Breast epithelium (tissue), 4 donors: Measurements from ENCODE around the gene LRRC45. TPM values are rescaled to one million over a fixed set of nuclear protein-coding genes. Genes with fewer than 3 reads are reported as not detected.

Experiments
- DNase-seq, 2 donors: peaks; one replicate each; pipeline ENCODE4 v3.0.0-alpha.2; 2019; ENCODE audit warnings: low spot score in 2 of 2
- H3K27ac ChIP-seq, 2 donors: fragments of 200-600 bp; sonication (generic) in 1 of 2; one replicate each; pipeline ENCODE4 v1.5.1; 2016 to 2019; ENCODE audit warnings: mild to moderate bottlenecking in 1 of 2
- H3K27me3 ChIP-seq, 2 donors: fragments of 200-600 bp; sonication (generic) in 1 of 2; one replicate each; pipeline versions ENCODE4 v1.5.1 to v1.6.0; 2017 to 2019; ENCODE audit warnings: control low read depth in 1 of 2, mild to moderate bottlenecking in 1 of 2
- H3K36me3 ChIP-seq: fragments of 200-600 bp; one replicate; pipeline ENCODE4 v1.5.1; 2019
- H3K4me1 ChIP-seq, 2 donors: fragments of 200-600 bp; sonication (generic); one replicate each; pipeline ENCODE4 v1.5.1; 2016 to 2019; ENCODE audit warnings: control low read depth in 1 of 2
- H3K4me3 ChIP-seq, 3 donors: fragments of 200-600 bp; sonication (generic); 1 replicate in 2 of 3; 2 replicates in 1 of 3; pipeline ENCODE4 v1.5.1; 2016 to 2019; ENCODE audit warnings: mild to moderate bottlenecking in 3 of 3, moderate library complexity in 2 of 3
- H3K9me3 ChIP-seq, 2 donors: fragments of 200-600 bp; sonication (generic) in 1 of 2; one replicate each; pipeline ENCODE4 v1.5.1; 2016 to 2019; ENCODE audit warnings: control low read depth in 1 of 2
- POLR2A ChIP-seq: fragments of 450-650 bp; IDR thresholded peaks from one replicate; pipeline ENCODE4 v1.6.1; 2016; ENCODE audit warnings: antibody characterized with exemption, mild to moderate bottlenecking, moderate library complexity
- POLR2AphosphoS5 ChIP-seq, 3 donors: sonication (generic); formaldehyde crosslinking; IDR thresholded peaks; one replicate each; pipeline ENCODE4 v1.6.1; 2017; ENCODE audit warnings: antibody characterized with exemption in 3 of 3
- intact Hi-C: fragments of 100-400 bp; cut with DNase I; formaldehyde crosslinking; loops from one replicate; pipeline ENCODE4 v1.15.1; 2023; ENCODE audit warnings: low total_unique reads
- total RNA-seq, 3 donors: library from RNA; depleted of rRNA; stranded (reverse); fragments of >200 nt; gene quantifications; one replicate each; pipeline ENCODE4 v1.1.0, GENCODE V29; 2016
- TF ChIP-seq, protein P1 (sequence below), 3 donors: fragments of 450-650 bp; IDR thresholded peaks; one replicate each; pipeline ENCODE4 v1.5.1; 2016 to 2017; ENCODE audit warnings: antibody characterized with exemption in 3 of 3, mild to moderate bottlenecking in 3 of 3, moderate library complexity in 3 of 3

Gene LRRC45
- 10 to 100 TPM in 2 of 3 donors, 1 to 10 TPM in 1; 8.0 to 18.7 (median 14.7) TPM for total RNA-seq

- intact Hi-C loops, result loop anchor here (2.0 kb wide), 1 partner anchor 60 kb away; no protein-coding TSS in a partner anchor
- peaks cover 6 to 22% of the 10 kb centered on the region in 2 donors for H3K4me1 ChIP-seq
These were observed at the start of gene LRRC45 for GRCh38 chr17:82022981-82023446. TSS of gene LRRC45 (plus strand) at chr17:82023305. CDS start at chr17:82023644, 339 bp downstream.

DNA sequence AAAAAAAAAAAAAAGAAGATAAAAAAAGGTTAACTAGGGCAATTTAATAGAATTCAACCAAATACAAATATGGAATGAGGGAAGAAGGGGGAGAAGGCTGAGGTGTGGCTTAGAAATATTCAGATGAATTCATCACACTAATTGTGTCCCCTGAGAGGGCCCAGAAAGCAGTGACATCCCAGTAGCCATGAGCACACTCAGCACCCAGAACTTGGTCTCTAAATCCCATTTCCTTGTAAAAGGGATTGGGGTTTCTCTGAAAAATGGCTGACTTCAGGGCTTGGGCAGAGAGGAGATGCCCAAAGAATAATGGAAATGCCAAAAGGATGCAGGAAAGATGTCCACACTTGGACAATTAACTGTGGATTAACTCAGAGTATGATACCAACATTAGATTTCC, 49.7 kb upstream of the LRRC45 start:
- no peak for DNase-seq
- no peak overlapping the region for H3K4me3 ChIP-seq
- intact Hi-C loops, result no loop called here
- H3K4me1 ChIP-seq, result peaks cover 0 to 4% of the 10 kb centered on the region in 2 donors
- H3K27ac ChIP-seq, result no peak overlapping the region
- peaks cover 0 to 4% of the 10 kb centered on the region in 2 donors for H3K9me3 ChIP-seq
- TF ChIP-seq POLR2A (no peak), POLR2AphosphoS5 (IDR thresholded peaks at IDR 0.05) (no peak)
- TF ChIP-seq, protein P1, sequence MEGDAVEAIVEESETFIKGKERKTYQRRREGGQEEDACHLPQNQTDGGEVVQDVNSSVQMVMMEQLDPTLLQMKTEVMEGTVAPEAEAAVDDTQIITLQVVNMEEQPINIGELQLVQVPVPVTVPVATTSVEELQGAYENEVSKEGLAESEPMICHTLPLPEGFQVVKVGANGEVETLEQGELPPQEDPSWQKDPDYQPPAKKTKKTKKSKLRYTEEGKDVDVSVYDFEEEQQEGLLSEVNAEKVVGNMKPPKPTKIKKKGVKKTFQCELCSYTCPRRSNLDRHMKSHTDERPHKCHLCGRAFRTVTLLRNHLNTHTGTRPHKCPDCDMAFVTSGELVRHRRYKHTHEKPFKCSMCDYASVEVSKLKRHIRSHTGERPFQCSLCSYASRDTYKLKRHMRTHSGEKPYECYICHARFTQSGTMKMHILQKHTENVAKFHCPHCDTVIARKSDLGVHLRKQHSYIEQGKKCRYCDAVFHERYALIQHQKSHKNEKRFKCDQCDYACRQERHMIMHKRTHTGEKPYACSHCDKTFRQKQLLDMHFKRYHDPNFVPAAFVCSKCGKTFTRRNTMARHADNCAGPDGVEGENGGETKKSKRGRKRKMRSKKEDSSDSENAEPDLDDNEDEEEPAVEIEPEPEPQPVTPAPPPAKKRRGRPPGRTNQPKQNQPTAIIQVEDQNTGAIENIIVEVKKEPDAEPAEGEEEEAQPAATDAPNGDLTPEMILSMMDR (IDR thresholded peaks at IDR 0.05), result no peak
- H3K36me3 ChIP-seq, result no peaks in the 10 kb centered on the region
- no peaks in the 10 kb centered on the region for H3K27me3 ChIP-seq

More at GRCh38 chr17:82022981-82023446, at the start of gene LRRC45:
- DNase-seq, result peak; percentile 100
- TF ChIP-seq, protein P1 (IDR thresholded peaks at IDR 0.05), result no peak
- TF ChIP-seq POLR2AphosphoS5 (IDR thresholded peaks at IDR 0.05) (peak in 1 of 3 donors; percentile 55), POLR2A (no peak)
- H3K9me3 ChIP-seq, result no peaks in the 10 kb centered on the region
- H3K4me3 ChIP-seq, result peak within 1 kb of the TSS; percentile 85 to 90 (median 88)
- peak within 1 kb of the TSS; percentile 54 to 78 for H3K27ac ChIP-seq
- H3K36me3 ChIP-seq, result no peaks in the 10 kb centered on the region
- H3K27me3 ChIP-seq, result no peaks in the 10 kb centered on the region

DNA sequence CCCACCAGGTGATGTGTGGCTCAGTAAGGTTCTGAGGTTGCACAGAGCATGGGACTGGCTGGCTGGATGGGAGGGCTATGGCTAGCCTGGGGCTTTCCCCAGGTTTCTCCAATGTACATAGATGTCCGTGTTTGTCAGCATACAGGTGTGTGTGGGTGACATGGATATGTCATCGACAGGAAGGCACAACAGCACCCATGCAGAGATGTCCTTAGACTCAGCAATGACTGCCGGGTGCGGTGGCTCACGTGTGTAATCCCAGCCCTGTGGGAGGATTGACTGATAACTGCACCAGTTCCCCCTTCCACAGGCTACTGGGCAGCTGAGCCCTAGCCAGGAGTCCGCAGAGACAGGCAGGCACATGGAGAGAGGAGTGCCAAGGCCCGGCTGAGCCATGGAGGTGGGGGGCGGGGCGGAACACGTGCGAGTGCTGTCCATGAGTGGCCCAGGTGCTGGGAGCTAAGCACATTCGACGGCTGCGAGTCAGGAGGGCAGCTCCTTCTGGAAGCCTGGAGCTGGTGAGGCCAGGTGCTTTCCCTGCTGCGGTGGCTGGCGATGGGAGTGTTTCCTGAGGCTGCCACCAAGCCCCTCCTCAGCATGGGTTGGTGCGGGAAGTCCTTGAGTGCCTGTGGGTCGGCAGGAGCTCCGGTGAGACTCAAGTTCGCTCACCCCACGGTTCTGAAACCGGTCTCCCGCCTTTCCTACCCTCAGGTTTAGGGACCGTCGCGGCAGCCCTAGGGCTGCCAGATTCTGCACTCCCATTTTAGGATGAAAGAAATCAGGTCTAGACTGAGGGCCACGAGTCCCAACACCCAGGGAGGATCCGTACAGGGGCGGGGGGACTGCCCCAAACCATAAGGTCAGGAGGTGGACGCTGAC, 46.5 kb upstream of the LRRC45 start:
- Histone ChIP-seq H3K36me3 (no peaks in the 10 kb centered on the region), H3K27ac (peak overlapping the region; percentile 91), H3K4me3 (peak overlapping the region; percentile 78 to 93 (median 88)), H3K9me3 (peaks cover 0 to 4% of the 10 kb centered on the region in 2 donors), H3K4me1 (peaks cover 0 to 8% of the 10 kb centered on the region in 2 donors), H3K27me3 (no peaks in the 10 kb centered on the region)
- intact Hi-C loops, result no loop called here
- DNase-seq, result peak in 1 of 2 donors; percentile 39
- TF ChIP-seq POLR2AphosphoS5 (IDR thresholded peaks at IDR 0.05) (no peak), POLR2A (no peak)
- TF ChIP-seq, protein P1 (IDR thresholded peaks at IDR 0.05), result no peak

- Histone ChIP-seq H3K36me3 (no peaks in the 10 kb centered on the region), H3K4me1 (peaks cover 0 to 8% of the 10 kb centered on the region in 2 donors), H3K9me3 (peaks cover 0 to 4% of the 10 kb centered on the region in 2 donors), H3K27me3 (no peaks in the 10 kb centered on the region), H3K4me3 (peak within 1 kb of the TSS; percentile 78 to 93 (median 88)), H3K27ac (peak within 1 kb of the TSS; percentile 91)
- TF ChIP-seq POLR2A, result no peak
- peak; percentile 51 to 73 (median 61) for TF ChIP-seq POLR2AphosphoS5 (IDR thresholded peaks at IDR 0.05)
- DNase-seq, result peak; percentile 83 to 87
- intact Hi-C loops, result no loop called here
These were observed 45.8 kb upstream of the LRRC45 start, which contains the start of gene ASPSCR1 for GRCh38 chr17:81977211-81977808. TSS of gene ASPSCR1 (plus strand) at chr17:81977629. CDS start at chr17:81977647, 18 bp downstream.

DNA sequence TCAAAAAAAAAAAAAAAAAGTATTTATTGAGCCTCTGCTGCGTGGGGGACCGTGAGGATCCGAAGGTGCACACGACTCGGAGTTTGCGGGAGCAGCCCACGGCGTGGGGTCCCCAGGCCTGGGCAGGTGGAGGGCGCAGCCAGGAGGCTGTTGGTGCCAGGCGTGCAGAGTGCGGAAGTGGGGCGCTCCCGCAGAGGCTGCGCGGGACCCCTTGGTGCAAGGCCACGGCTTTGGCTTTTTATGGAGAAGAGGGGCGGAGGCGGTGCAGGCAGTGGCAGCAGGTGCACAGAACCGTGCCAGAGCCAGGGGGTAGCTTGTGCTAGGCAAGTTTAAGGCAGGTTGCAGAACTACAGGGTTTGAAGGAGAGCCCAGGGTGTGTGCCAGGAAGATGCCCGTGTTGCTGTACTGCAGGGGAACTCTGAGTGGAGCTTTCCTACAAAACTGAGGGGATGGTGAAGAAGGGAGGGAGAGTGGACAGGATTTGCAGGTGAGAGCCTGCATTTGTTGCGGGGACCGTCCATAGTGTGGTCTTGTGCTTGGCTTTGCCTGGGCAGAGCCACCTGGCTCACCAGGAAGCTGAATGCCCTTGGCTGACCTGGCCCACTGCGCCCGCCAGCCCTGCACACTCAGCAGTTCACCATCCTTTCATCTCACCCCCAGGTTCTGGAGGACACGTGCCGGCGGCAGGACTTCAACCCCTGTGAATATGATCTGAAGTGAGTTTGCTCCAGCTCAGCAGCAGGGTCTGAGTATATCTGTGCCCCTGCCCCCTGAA, 44.4 kb upstream of the LRRC45 start:
- no peaks in the 10 kb centered on the region for H3K27me3 ChIP-seq
- intact Hi-C loops, result no loop called here
- no peaks in the 10 kb centered on the region for H3K36me3 ChIP-seq
- no peak overlapping the region for H3K27ac ChIP-seq
- no peaks in the 10 kb centered on the region for H3K9me3 ChIP-seq
- peak overlapping the region; percentile 78 to 93 (median 88) for H3K4me3 ChIP-seq
- DNase-seq, result no peak
- H3K4me1 ChIP-seq, result peaks cover 0 to 8% of the 10 kb centered on the region in 2 donors
- TF ChIP-seq POLR2AphosphoS5 (IDR thresholded peaks at IDR 0.05) (no peak), POLR2A (no peak)
- TF ChIP-seq, protein P1 (IDR thresholded peaks at IDR 0.05), result no peak
